Activated CD4-positive, alpha-beta T cell treated with anti-CD3 and anti-CD28 coated beads, Interleukin-2, amount 10 ng/mL, durations not matched to agents 24 days and 14 days (primary cell): ENCODE measurements around the gene NOM1. TPM values are rescaled to one million over a fixed set of nuclear protein-coding genes. Genes with fewer than 3 reads are reported as not detected.

Source experiments
- DNase-seq: peaks from one replicate; pipeline ENCODE4 v3.0.0; 2022
- H3K27ac Mint-ChIP-seq: one replicate; pipeline ENCODE4 v1.8.0; 2022; ENCODE audit warnings: mild to moderate bottlenecking, mixed read lengths
- H3K27me3 Mint-ChIP-seq: one replicate; pipeline ENCODE4 v1.8.0; 2022; ENCODE audit warnings: mixed read lengths
- H3K36me3 Mint-ChIP-seq: one replicate; pipeline ENCODE4 v1.8.0; 2022; ENCODE audit warnings: low read depth, mild to moderate bottlenecking, mixed read lengths
- H3K4me1 Mint-ChIP-seq: one replicate; pipeline ENCODE4 v1.8.0; 2021; ENCODE audit warnings: mixed read lengths
- H3K4me3 Mint-ChIP-seq: one replicate; pipeline ENCODE4 v1.8.0; 2022; ENCODE audit warnings: mild to moderate bottlenecking, moderate library complexity, mixed read lengths
- H3K9me3 Mint-ChIP-seq: one replicate; pipeline ENCODE4 v1.8.0; 2021; ENCODE audit warnings: mixed read lengths
- intact Hi-C: fragments of 100-400 bp; cut with micrococcal nuclease; formaldehyde crosslinking; loops from one replicate; pipeline ENCODE4 v1.15.1; 2023
- total RNA-seq: library from RNA; stranded (reverse); gene quantifications from 2 replicates; pipeline ENCODE4 v1.2.3, GENCODE V29; 2022

NOM1 gene
- total RNA-seq, 1 donor from 2014 or later, result 54.5 TPM

- intact Hi-C loops, result loop anchor here (2.0 to 5.0 kb wide), 3 partner anchors 687 to 1623 kb away; no protein-coding TSS in a partner anchor
These were observed 50.6 kb downstream of the NOM1 start for GRCh38 chr7:156999958-157000726.

GRCh38 chr7:157000741-157001653 lies 51.5 kb downstream of the NOM1 start:
- Mint-ChIP-seq H3K27me3 (peaks cover 73% of the 10 kb centered on the region), H3K9me3 (no peaks in the 10 kb centered on the region), H3K27ac (no peak overlapping the region), H3K36me3 (peaks cover 2% of the 10 kb centered on the region), H3K4me1 (peaks cover 15% of the 10 kb centered on the region), H3K4me3 (peak overlapping the region; percentile 44)
- no peak for DNase-seq
- intact Hi-C loops, result loop anchor here (2.0 to 5.0 kb wide), 3 partner anchors 686 to 1624 kb away; no protein-coding TSS in a partner anchor

More at GRCh38 chr7:156999958-157000726, 50.6 kb downstream of the NOM1 start:
- Mint-ChIP-seq H3K4me1 (peaks cover 15% of the 10 kb centered on the region), H3K36me3 (peaks cover 2% of the 10 kb centered on the region), H3K9me3 (no peaks in the 10 kb centered on the region), H3K27me3 (peaks cover 79% of the 10 kb centered on the region), H3K4me3 (peak overlapping the region; percentile 61), H3K27ac (no peak overlapping the region)
- no peak for DNase-seq

GRCh38 chr7:157001920-157002818 lies 52.7 kb downstream of the NOM1 start:
- Mint-ChIP-seq H3K4me1 (peaks cover 15% of the 10 kb centered on the region), H3K9me3 (no peaks in the 10 kb centered on the region), H3K27me3 (peaks cover 69% of the 10 kb centered on the region), H3K27ac (peak overlapping the region; percentile 6), H3K36me3 (peaks cover 2% of the 10 kb centered on the region), H3K4me3 (no peak overlapping the region)
- DNase-seq, result no peak
- intact Hi-C loops, result loop anchor here (1.0 to 5.0 kb wide), 4 partner anchors 16 to 1625 kb away; no protein-coding TSS in a partner anchor

GRCh38 chr7:157002819-157003421 lies 53.4 kb downstream of the NOM1 start:
- H3K27ac Mint-ChIP-seq, result peak overlapping the region; percentile 29
- H3K4me1 Mint-ChIP-seq, result peaks cover 15% of the 10 kb centered on the region
- H3K4me3 Mint-ChIP-seq, result no peak overlapping the region
- H3K36me3 Mint-ChIP-seq, result peaks cover 2% of the 10 kb centered on the region
- no peak for DNase-seq
- H3K27me3 Mint-ChIP-seq, result peaks cover 69% of the 10 kb centered on the region
- intact Hi-C loops, result loop anchor here (1.0 to 5.0 kb wide), 3 partner anchors 15 to 1536 kb away; no protein-coding TSS in a partner anchor
- H3K9me3 Mint-ChIP-seq, result no peaks in the 10 kb centered on the region

- no peak for DNase-seq
- peaks cover 2% of the 10 kb centered on the region for H3K36me3 Mint-ChIP-seq
- peaks cover 69% of the 10 kb centered on the region for H3K27me3 Mint-ChIP-seq
- peak overlapping the region; percentile 51 for H3K27ac Mint-ChIP-seq
- intact Hi-C loops, result loop anchor here (5.0 kb wide), 2 partner anchors 684 to 1536 kb away; no protein-coding TSS in a partner anchor
- peaks cover 15% of the 10 kb centered on the region for H3K4me1 Mint-ChIP-seq
- no peaks in the 10 kb centered on the region for H3K9me3 Mint-ChIP-seq
- H3K4me3 Mint-ChIP-seq, result no peak overlapping the region
These were observed 53.9 kb downstream of the NOM1 start for GRCh38 chr7:157003445-157003755.

- DNase-seq, result no peak
- intact Hi-C loops, result loop anchor here (5.0 kb wide), 2 partner anchors 683 to 1537 kb away; no protein-coding TSS in a partner anchor
- Mint-ChIP-seq H3K9me3 (no peaks in the 10 kb centered on the region), H3K4me1 (peaks cover 15% of the 10 kb centered on the region), H3K4me3 (no peak overlapping the region), H3K27ac (peak overlapping the region; percentile 51), H3K27me3 (peaks cover 66% of the 10 kb centered on the region), H3K36me3 (peaks cover 2% of the 10 kb centered on the region)
These were observed 54.4 kb downstream of the NOM1 start for GRCh38 chr7:157003756-157004520.

GRCh38 chr7:157004521-157005455 lies 55.3 kb downstream of the NOM1 start:
- H3K27me3 Mint-ChIP-seq, result peaks cover 69% of the 10 kb centered on the region
- H3K4me1 Mint-ChIP-seq, result peaks cover 18% of the 10 kb centered on the region
- peaks cover 2% of the 10 kb centered on the region for H3K36me3 Mint-ChIP-seq
- H3K9me3 Mint-ChIP-seq, result no peaks in the 10 kb centered on the region
- intact Hi-C loops, result loop anchor here (5.0 kb wide), 2 partner anchors 683 to 1537 kb away; no protein-coding TSS in a partner anchor
- H3K4me3 Mint-ChIP-seq, result no peak overlapping the region
- peak overlapping the region; percentile 48 for H3K27ac Mint-ChIP-seq
- no peak for DNase-seq

GRCh38 chr7:157005456-157006204 lies 56.1 kb downstream of the NOM1 start:
- peaks cover 66% of the 10 kb centered on the region for H3K27me3 Mint-ChIP-seq
- H3K27ac Mint-ChIP-seq, result no peak overlapping the region
- intact Hi-C loops, result loop anchor here (2.0 kb wide), 1 partner anchor 1497 kb away; no protein-coding TSS in a partner anchor
- H3K4me1 Mint-ChIP-seq, result peaks cover 15% of the 10 kb centered on the region
- no peak for DNase-seq
- no peak overlapping the region for H3K4me3 Mint-ChIP-seq
- peaks cover 2% of the 10 kb centered on the region for H3K36me3 Mint-ChIP-seq
- no peaks in the 10 kb centered on the region for H3K9me3 Mint-ChIP-seq

- peak; percentile 56 for DNase-seq
- Mint-ChIP-seq H3K4me1 (peaks cover 9% of the 10 kb centered on the region), H3K4me3 (no peak overlapping the region), H3K27me3 (peaks cover 62% of the 10 kb centered on the region), H3K9me3 (no peaks in the 10 kb centered on the region), H3K36me3 (no peaks in the 10 kb centered on the region), H3K27ac (no peak overlapping the region)
- intact Hi-C loops, result loop anchor here (2.0 kb wide), 1 partner anchor 1497 kb away; no protein-coding TSS in a partner anchor
These were observed 56.8 kb downstream of the NOM1 start for GRCh38 chr7:157006205-157006747.

- Mint-ChIP-seq H3K4me3 (no peak overlapping the region), H3K9me3 (no peaks in the 10 kb centered on the region), H3K36me3 (no peaks in the 10 kb centered on the region), H3K4me1 (peaks cover 11% of the 10 kb centered on the region), H3K27ac (no peak overlapping the region), H3K27me3 (peaks cover 62% of the 10 kb centered on the region)
- DNase-seq, result no peak
- intact Hi-C loops, result loop anchor here (2.0 kb wide), 1 partner anchor 1498 kb away; no protein-coding TSS in a partner anchor
These were observed 57.4 kb downstream of the NOM1 start for GRCh38 chr7:157006829-157007469.
